ENCODE data around the gene SH2D6. TPM values are rescaled to one million over a fixed set of nuclear protein-coding genes. Genes with fewer than 3 reads are reported as not detected.

The SH2D6 gene
- total RNA-seq, 1 donor from 2014 or later = 0.07 TPM

- Histone ChIP-seq H3K36me3 (no peaks in the 10 kb centered on the region), H3K4me3 (no peak overlapping the region), H2AFZ (replicated peaks) (no peak overlapping the region), H3F3A (ENCODE audit: low read depth) (no peaks in the 10 kb centered on the region), H3K27ac (no peak overlapping the region), H3K27me3 (no peaks in the 10 kb centered on the region), H3K9ac (no peak overlapping the region), H3K79me2 (ENCODE audit: low read depth) (no peaks in the 10 kb centered on the region), H3K4me2 (no peak overlapping the region), H3K9me3 (ENCODE audit: low read depth) (no peaks in the 10 kb centered on the region), H3K4me1 (no peaks in the 10 kb centered on the region), H4K20me1 (ENCODE audit: low read depth) (no peaks in the 10 kb centered on the region)
- Mint-ChIP-seq H3K4me1 (no peaks in the 10 kb centered on the region), H3K4me3 (no peak overlapping the region), H3K9me3 (no peaks in the 10 kb centered on the region), H3K36me3 (peaks cover 13% of the 10 kb centered on the region), H3K27ac (no peak overlapping the region), H3K27me3 (ENCODE audit: insufficient read depth, low read depth) (peaks cover 6% of the 10 kb centered on the region)
- no peak for DNase-seq (ENCODE audit: low spot score)
- TF ChIP-seq EZH2 (IDR thresholded peaks at IDR 0.05) = no peak
- TF ChIP-seq, protein P1, sequence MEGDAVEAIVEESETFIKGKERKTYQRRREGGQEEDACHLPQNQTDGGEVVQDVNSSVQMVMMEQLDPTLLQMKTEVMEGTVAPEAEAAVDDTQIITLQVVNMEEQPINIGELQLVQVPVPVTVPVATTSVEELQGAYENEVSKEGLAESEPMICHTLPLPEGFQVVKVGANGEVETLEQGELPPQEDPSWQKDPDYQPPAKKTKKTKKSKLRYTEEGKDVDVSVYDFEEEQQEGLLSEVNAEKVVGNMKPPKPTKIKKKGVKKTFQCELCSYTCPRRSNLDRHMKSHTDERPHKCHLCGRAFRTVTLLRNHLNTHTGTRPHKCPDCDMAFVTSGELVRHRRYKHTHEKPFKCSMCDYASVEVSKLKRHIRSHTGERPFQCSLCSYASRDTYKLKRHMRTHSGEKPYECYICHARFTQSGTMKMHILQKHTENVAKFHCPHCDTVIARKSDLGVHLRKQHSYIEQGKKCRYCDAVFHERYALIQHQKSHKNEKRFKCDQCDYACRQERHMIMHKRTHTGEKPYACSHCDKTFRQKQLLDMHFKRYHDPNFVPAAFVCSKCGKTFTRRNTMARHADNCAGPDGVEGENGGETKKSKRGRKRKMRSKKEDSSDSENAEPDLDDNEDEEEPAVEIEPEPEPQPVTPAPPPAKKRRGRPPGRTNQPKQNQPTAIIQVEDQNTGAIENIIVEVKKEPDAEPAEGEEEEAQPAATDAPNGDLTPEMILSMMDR (IDR thresholded peaks at IDR 0.05) = no peak
- no peak for TF ChIP-seq EZH2phosphoT487 (IDR thresholded peaks at IDR 0.05)
These were observed 47.5 kb upstream of the SH2D6 start for GRCh38 chr2:85371045-85371444.

DNA sequence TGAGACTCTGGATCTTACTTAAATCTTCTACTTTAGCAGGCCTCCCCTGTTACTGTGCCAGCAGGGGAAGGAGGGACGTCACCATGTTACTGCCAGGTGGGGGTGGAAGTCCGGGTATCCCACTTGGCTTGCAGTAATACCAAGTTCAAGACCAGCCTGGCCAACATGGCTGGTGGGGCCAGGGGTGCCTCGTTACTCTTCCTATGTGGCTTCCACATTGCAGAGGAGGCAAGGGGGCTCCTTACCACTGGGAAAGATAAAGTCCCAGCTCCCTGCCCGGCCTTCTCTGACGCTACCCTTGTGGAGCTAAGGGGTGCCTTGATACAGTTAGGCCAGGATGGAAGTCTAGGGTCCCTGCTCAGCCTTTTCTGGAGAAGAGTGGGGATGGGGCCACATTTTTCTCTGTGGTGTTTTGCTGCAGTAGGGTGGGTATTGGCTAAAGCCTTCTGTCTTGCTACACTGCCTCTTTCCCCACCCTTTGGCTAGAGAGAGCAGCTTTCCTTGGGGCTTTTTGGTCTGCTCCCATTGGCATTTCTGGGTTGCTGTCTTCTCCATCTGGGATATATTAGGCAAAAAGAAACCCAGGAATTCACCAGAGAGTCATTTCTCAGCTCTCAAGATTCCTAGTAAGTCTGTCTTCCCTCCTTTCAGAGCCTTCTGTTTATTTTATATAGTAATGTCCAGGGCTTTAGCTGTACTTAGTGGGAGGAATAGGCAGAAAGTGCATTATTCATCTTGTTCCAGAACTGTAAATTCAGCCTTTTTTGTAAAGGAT, 42.0 kb upstream of the SH2D6 start:
- H3K27ac ChIP-seq = no peak overlapping the region
- H3K4me3 ChIP-seq = no peak overlapping the region
- Mint-ChIP-seq H3K4me1 (no peaks in the 10 kb centered on the region), H3K27ac (no peak overlapping the region), H3K4me3 (no peak overlapping the region), H3K36me3 (peaks cover 40% of the 10 kb centered on the region), H3K27me3 (ENCODE audit: insufficient read depth, low read depth) (peaks cover 4% of the 10 kb centered on the region), H3K9me3 (peaks cover 10% of the 10 kb centered on the region)
- peaks cover 16% of the 10 kb centered on the region for H3K9me3 ChIP-seq (ENCODE audit: low read depth)
- H3K27me3 ChIP-seq = no peaks in the 10 kb centered on the region
- H3K4me1 ChIP-seq = no peaks in the 10 kb centered on the region
- no peak overlapping the region for H3K4me2 ChIP-seq
- H3K79me2 ChIP-seq (ENCODE audit: low read depth) = no peaks in the 10 kb centered on the region
- H3F3A ChIP-seq (ENCODE audit: low read depth) = no peaks in the 10 kb centered on the region
- H2AFZ ChIP-seq (replicated peaks) = no peak overlapping the region
- TF ChIP-seq, protein P1 (IDR thresholded peaks at IDR 0.05) = no peak
- no peak for TF ChIP-seq EZH2phosphoT487 (IDR thresholded peaks at IDR 0.05)
- TF ChIP-seq EZH2 (IDR thresholded peaks at IDR 0.05) = no peak
- no peaks in the 10 kb centered on the region for H4K20me1 ChIP-seq (ENCODE audit: low read depth)
- DNase-seq (ENCODE audit: low spot score) = no peak
- H3K9ac ChIP-seq = no peak overlapping the region
- peaks cover 17% of the 10 kb centered on the region for H3K36me3 ChIP-seq

GRCh38 chr2:85377083-85377482, 41.4 kb upstream of the SH2D6 start:
- Mint-ChIP-seq H3K9me3 (peaks cover 12% of the 10 kb centered on the region), H3K27me3 (ENCODE audit: insufficient read depth, low read depth) (peaks cover 4% of the 10 kb centered on the region)
- TF ChIP-seq EZH2 (IDR thresholded peaks at IDR 0.05) (no peak), EZH2phosphoT487 (IDR thresholded peaks at IDR 0.05) (no peak)
- TF ChIP-seq, protein P1 (IDR thresholded peaks at IDR 0.05) = no peak

More at GRCh38 chr2:85377083-85377482, 41.4 kb upstream of the SH2D6 start:
- Histone ChIP-seq H3K9ac (no peak overlapping the region), H3K4me3 (no peak overlapping the region), H3K9me3 (ENCODE audit: low read depth) (peaks cover 16% of the 10 kb centered on the region), H3K79me2 (ENCODE audit: low read depth) (no peaks in the 10 kb centered on the region), H3K4me2 (no peak overlapping the region), H3K27me3 (no peaks in the 10 kb centered on the region), H3K36me3 (peaks cover 17% of the 10 kb centered on the region), H2AFZ (replicated peaks) (no peak overlapping the region), H3K4me1 (no peaks in the 10 kb centered on the region), H3K27ac (no peak overlapping the region), H4K20me1 (ENCODE audit: low read depth) (no peaks in the 10 kb centered on the region), H3F3A (ENCODE audit: low read depth) (no peaks in the 10 kb centered on the region)
- Mint-ChIP-seq H3K27ac (no peak overlapping the region), H3K4me3 (no peak overlapping the region), H3K4me1 (no peaks in the 10 kb centered on the region), H3K36me3 (peaks cover 42% of the 10 kb centered on the region)
- DNase-seq (ENCODE audit: low spot score) = no peak

All from neural progenitor cell (in vitro differentiated cells).